Stimulated activated CD4-positive, alpha-beta T cell treated with anti-CD3 and anti-CD28 coated beads, Interleukin-2, amount 100 ng/mL, for 48 hours (primary cell): Measurements from ENCODE around the gene MFAP3.

Experiments used
- DNase-seq, 2 donors: peaks; one replicate each; pipeline ENCODE4 v3.0.0-alpha.2; 2020

MFAP3 gene

DNA sequence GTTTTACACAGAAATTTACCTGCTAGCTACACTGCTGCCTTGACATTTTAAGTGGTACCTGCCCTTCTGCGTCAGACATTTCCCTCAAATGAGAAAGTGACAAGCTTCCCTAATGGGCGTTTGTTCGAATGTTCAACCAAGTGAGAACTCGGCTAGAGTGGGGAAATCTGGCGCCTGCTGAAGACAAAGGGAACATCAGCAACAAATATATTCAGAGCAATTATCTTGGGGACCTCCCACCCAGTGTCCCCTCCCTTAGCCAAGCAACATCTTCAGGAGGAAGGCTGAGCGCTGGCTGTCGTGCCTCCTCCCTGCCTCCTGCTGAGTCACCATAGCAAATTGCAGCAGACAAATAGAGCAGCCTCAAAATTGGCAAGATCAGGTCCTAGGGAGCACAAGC, 57.1 kb downstream of the MFAP3 start:
- no peak for DNase-seq

GRCh38 chr5:154097031-154097430, 58.3 kb downstream of the MFAP3 start:
- no peak for DNase-seq

- no peak for DNase-seq
Measured at GRCh38 chr5:154098465-154098864, 59.7 kb downstream of the MFAP3 start.

- DNase-seq, result no peak
Measured at GRCh38 chr5:154101184-154101583, 62.4 kb downstream of the MFAP3 start.

DNA sequence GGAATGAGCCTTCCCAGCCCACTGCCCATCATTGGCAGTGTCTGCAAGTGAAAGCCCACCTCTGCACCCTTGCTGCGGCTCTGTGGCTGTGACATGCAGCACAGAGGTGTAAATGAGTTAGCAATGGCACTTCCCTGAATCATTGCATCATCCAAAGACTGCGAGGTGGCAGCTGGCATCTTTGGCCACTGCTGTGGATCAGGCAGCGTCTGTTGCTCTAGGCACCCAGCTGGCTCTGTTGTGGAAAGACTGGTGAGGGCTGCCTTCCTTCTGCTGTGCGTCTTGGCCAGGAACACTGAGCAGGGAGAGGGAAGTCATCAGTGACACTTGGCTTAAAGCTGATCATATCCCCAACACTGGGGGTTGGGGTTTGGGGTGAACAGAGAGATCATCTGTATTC, 64.5 kb downstream of the MFAP3 start:
- no peak for DNase-seq
